ENCODE results near the gene LRIG2.

GRCh38 chr1:113058941-113059706 lies 13.9 kb upstream of the LRIG2 start:
- no peak for TF ChIP-seq CTCF (conservative IDR thresholded peaks at IDR 0.05; ENCODE audit: low read length)
- no peak for TF ChIP-seq EZH2phosphoT487 (IDR thresholded peaks at IDR 0.05; ENCODE audit: borderline replicate concordance)

Data from Loucy (cell line).